Measurements from ENCODE around the gene IL11RA.

DNA sequence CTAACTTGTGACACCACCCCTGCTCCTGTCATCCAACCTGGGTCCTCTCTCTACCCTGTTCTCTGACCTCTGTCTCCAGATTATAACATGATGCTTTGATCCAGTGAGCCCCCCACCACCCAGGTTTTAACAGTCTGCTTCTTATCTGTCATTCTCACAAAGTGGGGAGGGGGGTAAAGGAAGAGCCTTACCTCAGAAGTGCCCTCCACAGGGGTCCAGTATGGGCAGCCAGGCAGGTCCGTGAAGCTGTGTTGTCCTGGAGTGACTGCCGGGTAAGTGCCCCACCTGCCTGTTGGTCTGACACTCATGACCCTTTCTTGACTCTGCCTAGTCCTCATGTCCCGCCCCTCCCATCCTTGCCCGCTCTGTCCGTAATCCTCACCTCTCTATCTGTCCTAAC is 3.4 kb downstream of the IL11RA start:
- TF ChIP-seq, protein P1, sequence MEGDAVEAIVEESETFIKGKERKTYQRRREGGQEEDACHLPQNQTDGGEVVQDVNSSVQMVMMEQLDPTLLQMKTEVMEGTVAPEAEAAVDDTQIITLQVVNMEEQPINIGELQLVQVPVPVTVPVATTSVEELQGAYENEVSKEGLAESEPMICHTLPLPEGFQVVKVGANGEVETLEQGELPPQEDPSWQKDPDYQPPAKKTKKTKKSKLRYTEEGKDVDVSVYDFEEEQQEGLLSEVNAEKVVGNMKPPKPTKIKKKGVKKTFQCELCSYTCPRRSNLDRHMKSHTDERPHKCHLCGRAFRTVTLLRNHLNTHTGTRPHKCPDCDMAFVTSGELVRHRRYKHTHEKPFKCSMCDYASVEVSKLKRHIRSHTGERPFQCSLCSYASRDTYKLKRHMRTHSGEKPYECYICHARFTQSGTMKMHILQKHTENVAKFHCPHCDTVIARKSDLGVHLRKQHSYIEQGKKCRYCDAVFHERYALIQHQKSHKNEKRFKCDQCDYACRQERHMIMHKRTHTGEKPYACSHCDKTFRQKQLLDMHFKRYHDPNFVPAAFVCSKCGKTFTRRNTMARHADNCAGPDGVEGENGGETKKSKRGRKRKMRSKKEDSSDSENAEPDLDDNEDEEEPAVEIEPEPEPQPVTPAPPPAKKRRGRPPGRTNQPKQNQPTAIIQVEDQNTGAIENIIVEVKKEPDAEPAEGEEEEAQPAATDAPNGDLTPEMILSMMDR (IDR thresholded peaks at IDR 0.05; ENCODE audit: low read length) = no peak
- no peak for TF ChIP-seq EZH2 (IDR thresholded peaks at IDR 0.05; ENCODE audit: borderline replicate concordance, low read length)

All from OCI-LY1 (cell line).